Heart left ventricle (tissue), 16 donors: ENCODE results near the gene PTPRD. TPM values are rescaled to one million over a fixed set of nuclear protein-coding genes. Genes with fewer than 3 reads are reported as not detected.

Experiments
- ATAC-seq, 4 donors: fragments of 200-7000 bp; cut with Tn5 transposase; one replicate each; pipeline ENCODE4 v1.9.1; 2020 to 2022; ENCODE audit warnings: moderate library complexity in 4 of 4, mild to moderate bottlenecking in 3 of 4, moderate number of reproducible peaks in 1 of 4
- DNase-seq, 5 donors: peaks; one replicate each; pipeline ENCODE4 v3.0.0-alpha.2; 2020
- H3K27ac ChIP-seq, 12 donors: fragments of 200-600 bp; sonication (generic) in 4 of 12; one replicate each; pipeline versions ENCODE4 v1.5.0 to v1.8.0; 2016 to 2022; ENCODE audit warnings: mild to moderate bottlenecking in 2 of 12
- H3K27me3 ChIP-seq, 9 donors: fragments of 200-600 bp; sonication (generic) in 2 of 9; one replicate each; pipeline versions ENCODE4 v1.5.1 to v1.8.0; 2016 to 2022; ENCODE audit warnings: mild to moderate bottlenecking in 3 of 9
- H3K36me3 ChIP-seq, 9 donors: fragments of 200-600 bp; sonication (generic) in 2 of 9; one replicate each; pipeline versions ENCODE4 v1.5.0 to v1.8.0; 2018 to 2022; ENCODE audit warnings: mild to moderate bottlenecking in 2 of 9
- H3K4me1 ChIP-seq, 12 donors: fragments of 200-600 bp; sonication (generic) in 4 of 12; one replicate each; pipeline versions ENCODE4 v1.5.0 to v1.8.0; 2016 to 2022; ENCODE audit warnings: mild to moderate bottlenecking in 3 of 12
- H3K4me3 ChIP-seq, 12 donors: fragments of 200-600 bp; sonication (generic) in 4 of 12; one replicate each; pipeline versions ENCODE4 v1.5.0 to v1.8.0; 2017 to 2022; ENCODE audit warnings: mild to moderate bottlenecking in 9 of 12, moderate library complexity in 4 of 12
- H3K9me3 ChIP-seq, 12 donors: fragments of 200-600 bp; sonication (generic) in 4 of 12; one replicate each; pipeline versions ENCODE4 v1.5.0 to v1.8.0; 2016 to 2022; ENCODE audit warnings: mild to moderate bottlenecking in 1 of 12
- CTCF ChIP-seq, 12 donors: fragments of 200-600 bp; sonication (generic) in 4 of 12; IDR thresholded peaks; one replicate each; pipeline versions ENCODE4 v1.5.0 to v1.8.0; 2018 to 2022; ENCODE audit warnings: antibody characterized with exemption in 12 of 12, mild to moderate bottlenecking in 5 of 12
- POLR2A ChIP-seq, 2 donors: fragments of 450-650 bp; IDR thresholded peaks; one replicate each; pipeline ENCODE4 v1.6.1; 2017; ENCODE audit warnings: antibody characterized with exemption in 2 of 2, mild to moderate bottlenecking in 2 of 2, moderate library complexity in 2 of 2
- WGBS, 4 donors: extraction: QIAGEN DNeasy Blood & Tissue Kit in 2 of 4; methylation state at CpG; one replicate each; pipeline versions ENCODE4 v1.1.5 to v1.1.7; 2013 to 2018; 5-methylcytosine and 5-hydroxymethylcytosine counted together
- intact Hi-C, 10 donors: fragments of 100-400 bp; cut with DNase I; formaldehyde crosslinking; loops; one replicate each; pipeline versions ENCODE4 v1.11.1 to v1.14.2; 2022
- polyA plus RNA-seq, 2 donors: library from polyadenylated mRNA; stranded (reverse); fragments of 200-250 nt; gene quantifications; one replicate each; pipeline ENCODE4 v1.2.3, GENCODE V29; 2013
- total RNA-seq, 9 donors: library from RNA; depleted of rRNA in 2 of 9; stranded (reverse); fragments of >200 nt in 2 of 9; fragmentation: NEBNext Ultra II Directional in 3 of 9; extraction: Animal tissue kit (Norgen Biotek cat#: 25700) in 3 of 9; gene quantifications; one replicate each; pipeline versions ENCODE4 v1.1.0 to v1.2.4, GENCODE V29; 2016 to 2023
- donor health status: ischemic (EF 13 %, LVEDD 7.1; RV severe dilation, severe dysfunction).
- donor health status: healthy with polysubstance abuse.
- donor health status: DM: no; HTN: yes; CAD: no.
- donor health status: DM: no; HTN: no; CAD: no.
- donor health status: ischemic (EF 25% LVEDD 6.9; RV normal size, moderate dysfunction).
- donor health status: ischemic (EF 25% LVEDD 5.7; RV mildly dilated, moderate dysfunction).
- donor health status: healthy.
- donor health status: DM: yes; HTN: yes; CAD: no.
- donor health status: ischemic (EF 35%, LVEDD 5.7; RV mildly dilated, moderate dysfunction).
- donor health status: nonischemic (EF 11% LVEDD 7.7; RV severe dilation, severe dysfunction).
- donor health status: DM: yes; HTN: yes; CAD: no.
- donor health status: PGD.
- donor health status: ischemic (EF 29% LVEDD 5.4; RV normal size, mild dysfunction).
- donor health status: nonischemic (EF 23%, LVEDD 6.1; RV moderate dilation, normal function).

PTPRD gene
- total and polyA plus RNA-seq, 11 donors, result 1.4 to 25.3 (median 15.1) TPM

- Histone ChIP-seq H3K27me3 (no peaks in the 10 kb centered on the region), H3K27ac (no peak overlapping the region), H3K36me3 (no peaks in the 10 kb centered on the region), H3K4me1 (no peaks in the 10 kb centered on the region), H3K4me3 (no peak overlapping the region), H3K9me3 (no peaks in the 10 kb centered on the region)
- WGBS, 4 donors, result 36 to 65% (median 56%) methylated on average over 4 of the region's 4 CpGs
- intact Hi-C loops, result no loop called here
- TF ChIP-seq POLR2A (IDR thresholded peaks at IDR 0.05) (no peak), CTCF (IDR thresholded peaks at IDR 0.05) (no peak)
- ATAC-seq (no peak), DNase-seq (no peak)
Observed at GRCh38 chr9:9901624-9902023, 711.2 kb downstream of the PTPRD start.

GRCh38 chr9:9893837-9894236 lies 719.0 kb downstream of the PTPRD start:
- Histone ChIP-seq H3K4me3 (no peak overlapping the region), H3K27ac (no peak overlapping the region), H3K27me3 (no peaks in the 10 kb centered on the region), H3K4me1 (no peaks in the 10 kb centered on the region), H3K9me3 (peaks cover 0 to 9% (median 0%) of the 10 kb centered on the region in 12 donors), H3K36me3 (no peaks in the 10 kb centered on the region)
- no peak for DNase-seq
- TF ChIP-seq CTCF (IDR thresholded peaks at IDR 0.05) (no peak), POLR2A (IDR thresholded peaks at IDR 0.05) (no peak)
- intact Hi-C loops, result no loop called here
- ATAC-seq, result no peak
- 28 to 38% (median 32%) methylated on average over 1 of the region's 1 CpG for WGBS, 4 donors

GRCh38 chr9:9892217-9892616 lies 720.6 kb downstream of the PTPRD start:
- DNase-seq (no peak), ATAC-seq (no peak)
- peaks cover 0 to 9% (median 0%) of the 10 kb centered on the region in 12 donors for H3K9me3 ChIP-seq
- H3K27me3 ChIP-seq, result no peaks in the 10 kb centered on the region
- no peaks in the 10 kb centered on the region for H3K4me1 ChIP-seq
- H3K36me3 ChIP-seq, result no peaks in the 10 kb centered on the region
- no peak for TF ChIP-seq POLR2A (IDR thresholded peaks at IDR 0.05)
- no peak for TF ChIP-seq CTCF (IDR thresholded peaks at IDR 0.05)
- H3K4me3 ChIP-seq, result no peak overlapping the region
- H3K27ac ChIP-seq, result no peak overlapping the region
- intact Hi-C loops, result no loop called here
- 78 to 86% (median 85%) methylated on average over 3 of the region's 3 CpGs for WGBS, 4 donors

GRCh38 chr9:9881692-9882091 lies 731.1 kb downstream of the PTPRD start:
- WGBS, 4 donors, result 92 to 97% (median 95%) methylated on average over 2 of the region's 2 CpGs
- ATAC-seq (no peak), DNase-seq (no peak)
- Histone ChIP-seq H3K4me1 (no peaks in the 10 kb centered on the region), H3K27ac (no peak overlapping the region), H3K4me3 (no peak overlapping the region), H3K27me3 (no peaks in the 10 kb centered on the region), H3K9me3 (no peaks in the 10 kb centered on the region), H3K36me3 (no peaks in the 10 kb centered on the region)
- intact Hi-C loops, result no loop called here
- no peak for TF ChIP-seq CTCF (IDR thresholded peaks at IDR 0.05)
- no peak for TF ChIP-seq POLR2A (IDR thresholded peaks at IDR 0.05)
